Glutamatergic neuron (in vitro differentiated cells): ENCODE measurements around the gene QPCT. TPM values are rescaled to one million over a fixed set of nuclear protein-coding genes. Genes with fewer than 3 reads are reported as not detected.
"Not testable (repeated sequence)": the region's sequence is repeated elsewhere in the genome, so short reads cannot be mapped to it uniquely, and the experiment has no call there.

Experiments
- DNase-seq: peaks from one replicate; pipeline ENCODE4 v3.0.0; 2022
- H3K27ac Mint-ChIP-seq: one replicate; pipeline ENCODE4 v1.8.0; 2020; ENCODE audit warnings: mild to moderate bottlenecking, mixed read lengths, inconsistent platforms; ENCODE audit not compliant: unreplicated experiment
- H3K27me3 Mint-ChIP-seq: one replicate; pipeline ENCODE4 v1.8.0; 2020; ENCODE audit warnings: mild to moderate bottlenecking, moderate library complexity, mixed read lengths, inconsistent platforms; ENCODE audit not compliant: unreplicated experiment
- H3K36me3 Mint-ChIP-seq: one replicate; pipeline ENCODE4 v1.8.0; 2020; ENCODE audit warnings: mild to moderate bottlenecking, mixed read lengths, inconsistent platforms; ENCODE audit not compliant: unreplicated experiment
- H3K4me1 Mint-ChIP-seq: one replicate; pipeline ENCODE4 v1.8.0; 2020; ENCODE audit warnings: mild to moderate bottlenecking, low read depth, mixed read lengths, inconsistent platforms; ENCODE audit not compliant: unreplicated experiment
- H3K4me3 Mint-ChIP-seq: one replicate; pipeline ENCODE4 v1.8.0; 2020; ENCODE audit warnings: mild to moderate bottlenecking, mixed read lengths, inconsistent platforms; ENCODE audit not compliant: unreplicated experiment
- H3K9me3 Mint-ChIP-seq: one replicate; pipeline ENCODE4 v1.8.0; 2020; ENCODE audit warnings: mild to moderate bottlenecking, moderate library complexity, mixed read lengths, inconsistent platforms; ENCODE audit not compliant: unreplicated experiment
- CTCF ChIP-seq: fragments of 200-600 bp; sonication (generic); IDR thresholded peaks from one replicate; pipeline ENCODE4 v1.5.0; 2021; ENCODE audit not compliant: partially characterized antibody, unreplicated experiment
- total RNA-seq: library from RNA; stranded (reverse); fragmentation: NEBNext Ultra II Directional; extraction: Animal tissue kit (Norgen Biotek cat#: 25700); gene quantifications from one replicate; pipeline ENCODE4 v1.2.1, GENCODE V29; 2021; ENCODE audit not compliant: unreplicated experiment

Gene QPCT
- total RNA-seq, 1 donor from 2014 or later = 7.4 TPM

GRCh38 chr2:37378411-37378810, 34.0 kb downstream of the QPCT start:
- no peaks in the 10 kb centered on the region for H3K27me3 Mint-ChIP-seq
- no peaks in the 10 kb centered on the region for H3K36me3 Mint-ChIP-seq
- TF ChIP-seq CTCF = no peak
- H3K4me3 Mint-ChIP-seq = no peak overlapping the region
- DNase-seq = no peak
- H3K27ac Mint-ChIP-seq = no peak overlapping the region
- H3K9me3 Mint-ChIP-seq = no peaks in the 10 kb centered on the region
- no peaks in the 10 kb centered on the region for H3K4me1 Mint-ChIP-seq

GRCh38 chr2:37379881-37380296, 35.5 kb downstream of the QPCT start:
- no peak for TF ChIP-seq CTCF
- Mint-ChIP-seq H3K36me3 (no peaks in the 10 kb centered on the region), H3K27me3 (no peaks in the 10 kb centered on the region), H3K4me3 (no peak overlapping the region), H3K4me1 (no peaks in the 10 kb centered on the region), H3K27ac (no peak overlapping the region), H3K9me3 (no peaks in the 10 kb centered on the region)
- no peak for DNase-seq

- DNase-seq, H3K9me3 Mint-ChIP-seq, H3K27me3 Mint-ChIP-seq, H3K4me1 Mint-ChIP-seq, H3K4me3 Mint-ChIP-seq, H3K27ac Mint-ChIP-seq, H3K36me3 Mint-ChIP-seq: not testable (repeated sequence)
Measured at GRCh38 chr2:37380787-37381186, 36.4 kb downstream of the QPCT start.

GRCh38 chr2:37384261-37384660, 39.8 kb downstream of the QPCT start:
- not testable (repeated sequence) for H3K27me3 Mint-ChIP-seq, H3K27ac Mint-ChIP-seq, DNase-seq, H3K4me3 Mint-ChIP-seq, H3K9me3 Mint-ChIP-seq, H3K4me1 Mint-ChIP-seq, H3K36me3 Mint-ChIP-seq

- TF ChIP-seq CTCF = no peak
- no peaks in the 10 kb centered on the region for H3K9me3 Mint-ChIP-seq
- H3K4me1 Mint-ChIP-seq = no peaks in the 10 kb centered on the region
- no peaks in the 10 kb centered on the region for H3K27me3 Mint-ChIP-seq
- peaks cover 1% of the 10 kb centered on the region for H3K36me3 Mint-ChIP-seq
- H3K4me3 Mint-ChIP-seq = no peak overlapping the region
- DNase-seq = no peak
- no peak overlapping the region for H3K27ac Mint-ChIP-seq
Measured at GRCh38 chr2:37387148-37387835, 42.9 kb downstream of the QPCT start.

GRCh38 chr2:37388074-37388473, 43.6 kb downstream of the QPCT start:
- Mint-ChIP-seq H3K4me3 (no peak overlapping the region), H3K27ac (no peak overlapping the region), H3K4me1 (no peaks in the 10 kb centered on the region), H3K27me3 (no peaks in the 10 kb centered on the region), H3K36me3 (peaks cover 6% of the 10 kb centered on the region), H3K9me3 (no peaks in the 10 kb centered on the region)
- TF ChIP-seq CTCF = no peak
- DNase-seq = no peak
